HT-29 (cell line): ENCODE measurements around the gene TBL1XR1. TPM values are rescaled to one million over a fixed set of nuclear protein-coding genes. Genes with fewer than 3 reads are reported as not detected.

ENCODE experiments used
- DNase-seq: peaks from one replicate; pipeline ENCODE4 v3.0.0-alpha.2; 2015; ENCODE audit warnings: low spot score
- total RNA-seq: library from RNA; depleted of rRNA; stranded (reverse); fragments of >200 nt; shearing (Covaris generic); gene quantifications from 2 replicates; pipeline ENCODE4 v1.2.3, GENCODE V29; 2014; rRNA removed

Gene TBL1XR1
- total RNA-seq, result 107 and 119 TPM in 2 replicates

- peak; percentile 92 for DNase-seq
These were observed at the start of gene TBL1XR1 for GRCh38 chr3:177197041-177197726. TSS of gene TBL1XR1 (minus strand) at chr3:177197482. CDS start at chr3:177064977, 132,505 bp downstream.

DNA sequence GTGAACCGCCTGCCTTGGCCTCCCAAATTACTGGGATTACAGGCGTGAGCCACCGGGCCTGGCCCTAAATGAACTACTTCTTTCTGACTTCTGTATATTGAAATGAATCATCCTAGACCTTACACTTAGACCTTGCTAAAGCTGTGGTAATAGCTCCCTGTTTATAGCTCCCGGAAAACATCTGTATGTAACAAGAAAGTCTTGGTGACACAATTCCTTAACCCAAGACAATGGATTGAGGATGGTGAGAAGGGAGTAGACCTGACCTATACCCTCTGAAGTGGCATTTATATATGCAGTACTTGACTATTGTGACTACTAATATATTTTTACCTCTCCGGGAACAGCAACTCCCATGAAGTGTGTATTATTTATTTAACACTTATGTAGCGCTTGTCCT is 48.0 kb upstream of the TBL1XR1 start:
- DNase-seq, result no peak

GRCh38 chr3:177244606-177245005 is 47.3 kb upstream of the TBL1XR1 start:
- DNase-seq, result no peak

- no peak for DNase-seq
These were observed 41.5 kb upstream of the TBL1XR1 start for GRCh38 chr3:177238686-177239216.

DNA sequence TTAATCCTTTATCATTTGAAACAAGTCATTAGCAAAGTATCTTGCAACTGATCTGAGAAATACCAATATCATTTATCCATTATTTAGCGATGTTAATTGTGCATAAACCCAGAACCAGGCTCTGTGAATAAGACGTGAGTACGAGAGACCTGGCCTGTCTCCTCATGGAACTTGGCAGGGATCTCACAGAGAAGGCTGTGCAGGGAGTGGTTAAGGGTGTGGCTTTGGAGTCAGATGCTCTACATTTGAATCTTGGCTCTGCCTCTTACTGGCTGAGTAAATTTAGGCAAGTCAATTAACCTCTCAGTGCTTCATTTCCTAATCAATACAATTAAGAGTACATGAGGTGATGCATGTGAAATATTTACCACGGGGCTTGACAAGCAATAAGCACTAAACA is 39.9 kb upstream of the TBL1XR1 start:
- DNase-seq, result no peak

DNA sequence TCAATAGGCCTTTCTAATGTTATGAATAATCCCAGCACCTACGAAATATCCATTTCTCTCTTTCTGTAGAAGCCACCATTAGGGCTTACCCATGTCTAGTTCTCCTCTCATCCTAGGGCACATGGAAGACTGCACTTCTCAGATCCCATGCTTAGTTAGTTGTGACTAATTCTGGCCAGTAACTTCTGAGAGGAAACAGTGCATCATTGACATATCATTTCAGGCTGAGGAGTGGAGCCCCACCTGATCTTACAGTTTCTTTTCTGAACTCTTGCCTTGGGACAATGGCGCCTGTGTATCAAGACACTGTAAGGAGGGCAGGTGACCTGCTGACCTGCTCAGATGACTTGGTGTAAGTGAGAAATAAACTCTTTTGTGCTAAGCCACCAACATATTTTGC is 39.4 kb upstream of the TBL1XR1 start:
- no peak for DNase-seq

DNA sequence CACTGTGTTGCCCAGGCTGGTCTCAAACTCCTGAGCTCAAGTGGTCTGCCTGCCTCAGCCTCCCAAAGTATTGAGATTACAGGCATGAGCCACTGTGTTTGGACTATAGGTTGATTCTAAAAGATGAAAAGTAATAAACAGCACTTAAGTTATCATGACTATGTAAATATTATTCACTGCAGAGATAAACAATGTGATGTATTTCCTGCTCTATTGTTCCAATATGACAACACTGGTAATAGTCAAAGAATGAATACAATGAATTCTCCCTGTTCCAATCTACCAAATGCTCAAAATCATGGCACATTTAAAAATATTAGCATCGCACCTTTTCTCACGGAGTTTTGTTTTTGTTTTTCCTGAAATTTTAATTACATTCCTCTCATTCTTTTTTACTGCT is 36.8 kb upstream of the TBL1XR1 start:
- no peak for DNase-seq

- no peak for DNase-seq
These were observed 34.0 kb upstream of the TBL1XR1 start for GRCh38 chr3:177231242-177231641.

DNA sequence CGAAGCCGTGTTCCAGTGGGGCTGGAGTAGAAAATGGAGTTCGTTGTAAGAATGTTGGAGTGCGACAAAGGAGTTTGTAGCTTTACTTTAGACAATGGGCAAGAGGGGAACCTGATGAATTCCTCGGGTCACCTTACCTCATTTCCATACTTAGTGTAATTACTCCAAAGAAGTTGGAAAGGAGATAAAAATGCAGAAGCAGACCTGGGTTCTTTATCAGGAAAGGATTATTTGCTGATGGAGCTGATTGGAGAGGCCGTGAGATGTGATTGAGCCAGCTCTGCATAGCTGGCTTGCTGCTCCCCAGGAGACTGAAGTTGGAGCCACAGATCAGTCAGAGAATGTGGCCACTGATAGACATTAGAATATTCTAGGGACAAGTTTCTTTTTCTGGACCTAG is 33.4 kb upstream of the TBL1XR1 start:
- DNase-seq, result no peak

- DNase-seq, result no peak
These were observed 32.5 kb upstream of the TBL1XR1 start for GRCh38 chr3:177229791-177230190.

- DNase-seq, result no peak
These were observed 31.4 kb upstream of the TBL1XR1 start for GRCh38 chr3:177228601-177229190.

- DNase-seq, result no peak
These were observed 27.1 kb upstream of the TBL1XR1 start for GRCh38 chr3:177224414-177224813.

- DNase-seq, result no peak
These were observed 24.5 kb upstream of the TBL1XR1 start for GRCh38 chr3:177221744-177222143.

DNA sequence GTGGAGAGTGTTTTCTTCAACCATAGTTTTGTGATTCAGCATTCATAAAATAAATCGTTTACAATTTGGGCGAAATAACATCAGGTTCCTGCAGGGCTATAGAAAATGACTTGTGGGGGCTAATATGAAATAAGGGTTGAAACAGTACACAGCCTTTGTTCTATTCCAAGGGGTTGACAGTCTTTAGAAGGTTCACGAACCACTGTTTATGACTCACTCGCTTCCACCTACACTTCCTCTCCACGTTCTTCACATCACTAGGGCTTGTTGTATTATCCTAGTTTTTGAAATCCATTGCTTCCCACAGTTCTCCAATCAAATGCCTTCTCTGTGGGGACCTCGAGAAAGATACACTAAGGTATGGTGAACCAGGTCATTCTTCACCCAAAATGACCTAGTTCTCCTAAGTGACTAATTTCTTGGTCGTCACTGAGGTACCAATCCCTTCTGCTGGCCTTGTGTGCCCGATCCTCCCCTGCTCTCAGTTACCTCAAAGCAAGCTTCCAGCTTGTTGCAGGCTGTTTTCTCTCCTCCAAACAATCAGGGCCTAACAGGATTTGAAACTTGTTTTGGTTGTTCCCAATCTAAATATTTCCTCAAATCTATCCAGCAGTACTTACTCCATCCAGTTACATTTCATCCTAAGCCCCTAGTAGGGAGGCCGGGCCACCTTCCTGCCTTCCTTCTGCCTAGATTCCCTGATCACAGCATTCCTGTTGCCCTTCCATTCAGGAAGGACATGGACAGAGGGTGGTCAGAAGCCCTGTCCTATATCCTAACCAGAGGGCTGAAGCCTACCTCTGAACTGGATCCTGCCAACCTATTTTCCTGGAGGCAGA is 23.1 kb upstream of the TBL1XR1 start:
- DNase-seq, result no peak

GRCh38 chr3:177213801-177214535 is 16.7 kb upstream of the TBL1XR1 start:
- DNase-seq, result no peak

DNA sequence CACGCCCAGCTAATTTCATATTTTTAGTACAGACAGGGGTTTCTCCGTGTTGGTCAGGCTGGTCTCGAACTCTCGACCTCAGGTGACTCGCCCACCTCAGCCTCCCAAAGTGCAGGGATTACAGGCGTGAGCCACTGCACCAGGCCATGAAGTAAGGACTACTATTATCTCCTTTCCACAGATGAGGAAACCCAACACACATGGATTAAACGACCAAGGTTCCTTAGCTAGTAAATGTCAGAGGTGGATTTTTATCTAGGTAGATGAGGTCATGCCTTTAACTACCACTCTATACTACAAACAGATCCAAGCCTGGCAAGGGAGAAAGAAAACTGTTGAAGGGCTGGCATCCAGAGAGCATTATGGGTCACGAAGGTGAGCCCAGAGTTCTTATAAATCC is 15.5 kb upstream of the TBL1XR1 start:
- DNase-seq, result no peak

- DNase-seq, result no peak
These were observed 15.0 kb upstream of the TBL1XR1 start for GRCh38 chr3:177212278-177212610.

DNA sequence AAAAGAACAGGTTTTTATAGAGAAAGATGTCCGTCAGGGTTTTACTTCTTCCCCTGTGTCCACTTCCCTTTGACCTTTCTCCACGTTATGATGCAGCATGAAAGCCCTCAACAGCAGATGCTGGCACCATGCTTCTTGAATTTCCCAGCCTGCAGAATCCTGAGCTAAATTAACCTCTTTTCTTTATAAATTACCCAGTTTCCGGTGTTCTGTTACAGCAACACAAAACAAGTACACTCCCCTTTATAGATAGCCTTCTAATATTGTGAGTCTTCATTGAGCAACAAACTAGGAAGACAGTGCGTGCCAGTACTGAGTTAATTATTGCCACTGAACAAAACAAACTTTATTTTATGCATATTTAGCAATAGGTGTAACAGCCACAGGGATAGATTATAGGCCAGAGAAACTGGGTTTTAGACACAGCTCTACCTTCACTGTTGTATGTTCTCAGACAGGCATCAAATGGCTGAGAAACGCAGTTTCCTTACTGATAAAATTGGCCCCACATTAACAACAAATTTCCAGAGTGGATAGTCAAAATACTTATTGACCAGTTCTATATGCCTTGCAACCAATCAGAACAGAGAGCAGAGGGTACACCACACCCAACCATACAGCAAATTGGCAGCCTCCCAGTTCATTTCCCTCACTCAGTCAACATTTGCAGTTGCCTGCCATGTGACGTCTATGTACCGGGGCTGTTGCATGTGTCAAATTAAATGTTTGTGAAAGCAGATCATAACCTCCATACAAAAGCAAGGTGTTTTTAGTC is 14.4 kb upstream of the TBL1XR1 start:
- peak; percentile 71 for DNase-seq

GRCh38 chr3:177210744-177211502 is 13.6 kb upstream of the TBL1XR1 start:
- no peak for DNase-seq

GRCh38 chr3:177209509-177209908 is 12.2 kb upstream of the TBL1XR1 start:
- no peak for DNase-seq
